HepG2 (cell line): Measurements from ENCODE around the gene ITCH. TPM values are rescaled to one million over a fixed set of nuclear protein-coding genes. Genes with fewer than 3 reads are reported as not detected.

Source experiments
- CBX2 ChIP-seq, 2 experiments: fragments of 200-600 bp in 1 of 2; sonication (generic); formaldehyde crosslinking in 1 of 2; IDR thresholded peaks; 2 replicates each; pipeline versions ENCODE4 v1.7.0 to v1.8.1; 2018 to 2022; ENCODE audit warnings: low read depth in 2 of 2, low read length in 1 of 2, mild to moderate bottlenecking in 1 of 2, missing genetic modification reagents in 1 of 2
- E2F2 ChIP-seq: sonication (generic); formaldehyde crosslinking; IDR thresholded peaks from 2 replicates; pipeline ENCODE4 v1.4.0; 2020; ENCODE audit warnings: missing genetic modification reagents, borderline replicate concordance
- HIVEP1 ChIP-seq: sonication (generic); formaldehyde crosslinking; IDR thresholded peaks from 2 replicates; pipeline ENCODE4 v1.4.0; 2020; ENCODE audit warnings: mild to moderate bottlenecking, missing genetic modification reagents
- HMG20B ChIP-seq: conservative IDR thresholded peaks from 2 replicates; pipeline ENCODE4 v1.6.1; 2016; ENCODE audit warnings: missing genetic modification reagents, missing compliant biosample characterization
- HNF4G ChIP-seq, 2 experiments: sonication (generic) in 1 of 2; formaldehyde crosslinking in 1 of 2; IDR thresholded peaks; 2 replicates each; pipeline versions ENCODE4 v1.4.0 to v1.6.1; 2011 to 2020; ENCODE audit warnings: borderline replicate concordance in 2 of 2, low read depth in 2 of 2, mild to moderate bottlenecking in 2 of 2, low read length in 1 of 2, missing genetic modification reagents in 1 of 2, moderate library complexity in 1 of 2
- NR2F6 ChIP-seq, 2 experiments: IDR thresholded peaks; 2 replicates each; pipeline ENCODE4 v1.6.1; 2016; ENCODE audit warnings: antibody characterized with exemption in 1 of 2, mild to moderate bottlenecking in 1 of 2
- SIN3A ChIP-seq: IDR thresholded peaks from 2 replicates; pipeline ENCODE4 v1.6.1; 2011; ENCODE audit warnings: low read depth, mild to moderate bottlenecking, control low read depth, low read length, borderline replicate concordance
- TRIM24 ChIP-seq: sonication (generic); formaldehyde crosslinking; IDR thresholded peaks from 2 replicates; pipeline ENCODE4 v1.8.0; 2022; ENCODE audit warnings: mild to moderate bottlenecking, missing genetic modification reagents
- ZNF232 ChIP-seq: sonication (generic); formaldehyde crosslinking; IDR thresholded peaks from 2 replicates; pipeline ENCODE4 v1.4.0; 2020; ENCODE audit warnings: missing genetic modification reagents, borderline replicate concordance
- ZNF646 ChIP-seq: sonication (generic); formaldehyde crosslinking; IDR thresholded peaks from 2 replicates; pipeline ENCODE4 v1.9.0; 2021; ENCODE audit warnings: mild to moderate bottlenecking, missing genetic modification reagents
- ZNF766 ChIP-seq: sonication (generic); formaldehyde crosslinking; IDR thresholded peaks from 2 replicates; pipeline ENCODE4 v1.5.0; 2020; ENCODE audit warnings: missing genetic modification reagents, borderline replicate concordance
- ZSCAN12 ChIP-seq: sonication (generic); formaldehyde crosslinking; IDR thresholded peaks from 2 replicates; pipeline ENCODE4 v1.9.0; 2021; ENCODE audit warnings: mild to moderate bottlenecking, missing genetic modification reagents
- polyA plus RNA-seq, 8 experiments: library from polyadenylated mRNA; depleted of rRNA in 3 of 8; stranded (reverse) in 7 of 8; unstranded in 1 of 8; fragments of >200 nt; fragmentation: Illumina TruSeq in 4 of 8; extraction: Trizol in 4 of 8; gene quantifications; 2 replicates each; pipeline versions ENCODE4 v1.2.1 to v1.2.3, GENCODE V29; 2011 to 2016; ENCODE audit warnings: low read depth in 4 of 8, missing spikeins in 1 of 8, mixed read lengths in 1 of 8; ENCODE audit not compliant: insufficient read depth in 1 of 8
- total RNA-seq, 5 experiments: library from RNA; depleted of rRNA; stranded (reverse); fragments of >200 nt; fragmentation: Illumina TruSeq; extraction: Trizol; gene quantifications; 2 replicates each; pipeline ENCODE4 v1.2.3, GENCODE V29; 2016; ENCODE audit warnings: low read depth in 1 of 5
- TF ChIP-seq, protein P1 (sequence below): IDR thresholded peaks from 2 replicates; pipeline ENCODE4 v1.4.0; 2020; ENCODE audit warnings: mild to moderate bottlenecking, missing genetic modification reagents
- TF ChIP-seq, protein P2 (sequence below): sonication (generic); formaldehyde crosslinking; IDR thresholded peaks from 2 replicates; pipeline ENCODE4 v1.4.0; 2020; ENCODE audit warnings: missing genetic modification reagents, low read depth, mild to moderate bottlenecking, borderline replicate concordance

The ITCH gene
- total and polyA plus RNA-seq, 2 of the 13 experiments (the other 11 are each of a cell fraction or from before 2014, with no cell fraction given), result 20.5 to 112 TPM

DNA sequence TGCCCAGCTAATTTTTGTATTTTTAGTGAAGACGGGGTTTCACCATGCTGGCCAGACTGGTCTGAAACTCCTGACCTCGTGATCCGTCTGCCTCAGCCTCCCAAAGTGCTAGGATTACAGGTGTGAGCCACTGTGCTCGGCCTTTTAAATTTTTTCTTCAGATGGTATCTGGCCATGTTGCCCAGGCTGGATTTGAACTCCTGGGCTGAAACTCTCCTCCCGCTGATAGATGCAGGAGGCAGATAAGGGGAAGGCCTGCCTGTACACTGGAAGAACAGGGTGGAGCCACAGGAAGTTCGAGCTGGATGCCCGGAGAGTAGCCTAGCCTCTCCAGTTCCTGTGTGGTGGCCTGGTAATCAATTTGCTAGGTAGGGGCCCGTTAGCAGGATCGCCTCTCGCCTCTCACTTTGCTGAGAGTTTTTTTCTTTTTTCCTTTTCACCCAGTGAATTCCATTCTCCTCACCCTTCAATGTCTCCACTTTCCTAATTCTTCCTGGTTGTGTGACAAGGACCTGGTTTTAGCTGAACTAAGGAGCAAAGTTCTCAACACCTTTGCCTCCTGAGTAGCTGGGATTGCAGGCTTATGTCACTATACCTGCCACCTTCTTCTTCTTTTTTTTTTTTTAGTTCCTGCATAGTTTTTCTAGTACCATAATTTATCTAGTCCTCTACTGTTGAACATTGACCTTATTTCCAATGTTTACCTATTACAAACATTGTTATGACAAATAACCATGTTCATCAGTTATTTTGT lies 19.4 kb upstream of the ITCH start (continued):
- TF ChIP-seq, protein P1, sequence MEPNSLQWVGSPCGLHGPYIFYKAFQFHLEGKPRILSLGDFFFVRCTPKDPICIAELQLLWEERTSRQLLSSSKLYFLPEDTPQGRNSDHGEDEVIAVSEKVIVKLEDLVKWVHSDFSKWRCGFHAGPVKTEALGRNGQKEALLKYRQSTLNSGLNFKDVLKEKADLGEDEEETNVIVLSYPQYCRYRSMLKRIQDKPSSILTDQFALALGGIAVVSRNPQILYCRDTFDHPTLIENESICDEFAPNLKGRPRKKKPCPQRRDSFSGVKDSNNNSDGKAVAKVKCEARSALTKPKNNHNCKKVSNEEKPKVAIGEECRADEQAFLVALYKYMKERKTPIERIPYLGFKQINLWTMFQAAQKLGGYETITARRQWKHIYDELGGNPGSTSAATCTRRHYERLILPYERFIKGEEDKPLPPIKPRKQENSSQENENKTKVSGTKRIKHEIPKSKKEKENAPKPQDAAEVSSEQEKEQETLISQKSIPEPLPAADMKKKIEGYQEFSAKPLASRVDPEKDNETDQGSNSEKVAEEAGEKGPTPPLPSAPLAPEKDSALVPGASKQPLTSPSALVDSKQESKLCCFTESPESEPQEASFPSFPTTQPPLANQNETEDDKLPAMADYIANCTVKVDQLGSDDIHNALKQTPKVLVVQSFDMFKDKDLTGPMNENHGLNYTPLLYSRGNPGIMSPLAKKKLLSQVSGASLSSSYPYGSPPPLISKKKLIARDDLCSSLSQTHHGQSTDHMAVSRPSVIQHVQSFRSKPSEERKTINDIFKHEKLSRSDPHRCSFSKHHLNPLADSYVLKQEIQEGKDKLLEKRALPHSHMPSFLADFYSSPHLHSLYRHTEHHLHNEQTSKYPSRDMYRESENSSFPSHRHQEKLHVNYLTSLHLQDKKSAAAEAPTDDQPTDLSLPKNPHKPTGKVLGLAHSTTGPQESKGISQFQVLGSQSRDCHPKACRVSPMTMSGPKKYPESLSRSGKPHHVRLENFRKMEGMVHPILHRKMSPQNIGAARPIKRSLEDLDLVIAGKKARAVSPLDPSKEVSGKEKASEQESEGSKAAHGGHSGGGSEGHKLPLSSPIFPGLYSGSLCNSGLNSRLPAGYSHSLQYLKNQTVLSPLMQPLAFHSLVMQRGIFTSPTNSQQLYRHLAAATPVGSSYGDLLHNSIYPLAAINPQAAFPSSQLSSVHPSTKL (CRISPR knock-in tag), result no peak
- TF ChIP-seq HMG20B (no peak), ZSCAN12 (CRISPR knock-in tag) (no peak), ZNF232 (CRISPR knock-in tag) (no peak; the same call in 1 of the 2 replicates), NR2F6 (IDR thresholded peaks at IDR 0.05) (no peak; the same call in 1 of the 2 replicates), NR2F6 (CRISPR knock-in tag; IDR thresholded peaks at IDR 0.05) (no peak), ZNF646 (CRISPR knock-in tag) (no peak), SIN3A (no peak), HNF4G (IDR thresholded peaks at IDR 0.05; ENCODE audit: borderline replicate concordance, low read depth, low read length) (0 out of 2 replicates have a peak, but pooled peaks have one; percentile 8), HNF4G (CRISPR knock-in tag; IDR thresholded peaks at IDR 0.05; ENCODE audit: borderline replicate concordance, low read depth) (no peak), CBX2 (IDR thresholded peaks at IDR 0.05; ENCODE audit: low read depth, low read length) (no peak), CBX2 (CRISPR knock-in tag; IDR thresholded peaks at IDR 0.05; ENCODE audit: low read depth) (no peak), E2F2 (CRISPR knock-in tag) (0 out of 2 replicates have a peak, but pooled peaks have one; percentile 11), ZNF766 (CRISPR knock-in tag) (0 out of 2 replicates have a peak, but pooled peaks have one; percentile 39), TRIM24 (CRISPR knock-in tag) (no peak), HIVEP1 (CRISPR knock-in tag) (0 out of 2 replicates have a peak, but pooled peaks have one; percentile 44)
- TF ChIP-seq, protein P2, sequence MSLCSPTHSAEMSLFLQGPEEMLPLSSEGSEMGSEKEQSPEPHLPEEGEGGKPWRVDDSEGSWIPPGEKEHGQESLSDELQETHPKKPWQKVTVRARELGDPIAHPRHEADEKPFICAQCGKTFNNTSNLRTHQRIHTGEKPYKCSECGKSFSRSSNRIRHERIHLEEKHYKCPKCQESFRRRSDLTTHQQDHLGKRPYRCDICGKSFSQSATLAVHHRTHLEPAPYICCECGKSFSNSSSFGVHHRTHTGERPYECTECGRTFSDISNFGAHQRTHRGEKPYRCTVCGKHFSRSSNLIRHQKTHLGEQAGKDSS (CRISPR knock-in tag), result 0 out of 2 replicates have a peak, but pooled peaks have one; percentile 74
